ENCODE results near the gene GEN1.
"Not testable (repeated sequence)": the region's sequence is repeated elsewhere in the genome, so short reads cannot be mapped to it uniquely, and the experiment has no call there.

The GEN1 gene

GRCh38 chr2:17799301-17800120 is 45.6 kb downstream of the GEN1 start:
- no peak for DNase-seq

GRCh38 chr2:17800219-17800618 is 46.3 kb downstream of the GEN1 start:
- no peak for DNase-seq

GRCh38 chr2:17800693-17801458 is 46.9 kb downstream of the GEN1 start:
- no peak for DNase-seq

- DNase-seq, result no peak
Measured at GRCh38 chr2:17803497-17803896, 49.6 kb downstream of the GEN1 start.

GRCh38 chr2:17804358-17804757 is 50.4 kb downstream of the GEN1 start:
- no peak for DNase-seq

GRCh38 chr2:17805166-17805565 is 51.2 kb downstream of the GEN1 start:
- DNase-seq, result no peak

- peak; percentile 42 for DNase-seq
Measured at GRCh38 chr2:17805717-17806363, 51.9 kb downstream of the GEN1 start.

- no peak for DNase-seq
Measured at GRCh38 chr2:17813010-17813741, 59.2 kb downstream of the GEN1 start.

GRCh38 chr2:17813742-17814473 is 60.0 kb downstream of the GEN1 start:
- DNase-seq, result peak; percentile 99

GRCh38 chr2:17814601-17815000 is 60.7 kb downstream of the GEN1 start:
- peak; percentile 58 for DNase-seq

GRCh38 chr2:17815468-17816184 is 61.7 kb downstream of the GEN1 start:
- no peak for DNase-seq

- DNase-seq, result no peak
Measured at GRCh38 chr2:17816396-17817245, 62.7 kb downstream of the GEN1 start, which contains the start of gene MSGN1. MSGN1 (plus strand) TSS chr2:17816460; CDS start chr2:17816519, 59 bp downstream.

- DNase-seq, result no peak
Measured at GRCh38 chr2:17818235-17818815, 64.4 kb downstream of the GEN1 start.

- peak; percentile 26 for DNase-seq
Measured at GRCh38 chr2:17821080-17821479, 67.1 kb downstream of the GEN1 start.

GRCh38 chr2:17821535-17822444 is 67.9 kb downstream of the GEN1 start:
- DNase-seq, result no peak

- no peak for DNase-seq
Measured at GRCh38 chr2:17822445-17823117, 68.6 kb downstream of the GEN1 start.

- DNase-seq, result not testable (repeated sequence)
Measured at GRCh38 chr2:17823646-17824045, 69.7 kb downstream of the GEN1 start.

GRCh38 chr2:17827316-17827715 is 73.4 kb downstream of the GEN1 start:
- no peak for DNase-seq
